ENCODE data around the gene ZKSCAN8. TPM values are rescaled to one million over a fixed set of nuclear protein-coding genes. Genes with fewer than 3 reads are reported as not detected.
A peak's percentile ranks its signal among the peaks of the same experiment; 100 is the strongest.

Gene ZKSCAN8
- total RNA-seq, 2 experiments from 2014 or later, result 16.6 to 22.3 TPM

GRCh38 chr6:28135393-28135792, 6.3 kb upstream of the ZKSCAN8 start:
- TF ChIP-seq EZH2phosphoT487 (IDR thresholded peaks at IDR 0.05; ENCODE audit: borderline replicate concordance, low read depth, low read length) (no peak), CTCF (conservative IDR thresholded peaks at IDR 0.05; ENCODE audit: low read length) (no peak)
- H3K36me3 ChIP-seq (ENCODE audit: insufficient read depth, low read length), result peaks cover 36% of the 10 kb centered on the region
- peak overlapping the region; percentile 75 for H3K4me2 ChIP-seq (ENCODE audit: low read length)
- CTCF ChIA-PET (ENCODE audit: unreplicated experiment), result no interaction called here
- peaks cover 62% of the 10 kb centered on the region for H3K79me2 ChIP-seq (ENCODE audit: insufficient read depth, low read depth, low read length)
- no peaks in the 10 kb centered on the region for H3K9me2 ChIP-seq (ENCODE audit: insufficient read depth, low read length)
- peaks cover 4% of the 10 kb centered on the region; the same call in 1 of the 2 replicates for H4K20me1 ChIP-seq (ENCODE audit: insufficient read depth, low read length)
- H3K4me3 ChIP-seq (ENCODE audit: low read depth, low read length, poor library complexity, severe bottlenecking), result peak overlapping the region; percentile 94
- POLR2A ChIA-PET, result interaction anchor here (1.4 to 8.6 kb wide), 2 partner anchors 11 to 30 kb away, joined by 3 to 64 read pairs; partner anchors contain the start of gene ZSCAN16
- H2AFZ ChIP-seq (ENCODE audit: low read length), result no peak overlapping the region
- DNase-seq (ENCODE audit: low spot score), result peak; percentile 44
- intact Hi-C loops (cut with micrococcal nuclease; ENCODE audit: unreplicated experiment), result no loop called here
- H3K4me1 ChIP-seq (ENCODE audit: insufficient read depth, low read length, poor library complexity, severe bottlenecking), result peaks cover 48% of the 10 kb centered on the region
- BruUV-seq (replicated peaks), result no TSS peak
- peak overlapping the region; percentile 91 for H3K27ac ChIP-seq (ENCODE audit: low read depth, low read length, poor library complexity, severe bottlenecking)
- no peaks in the 10 kb centered on the region for H3K9me3 ChIP-seq (ENCODE audit: low read length)

GRCh38 chr6:28136585-28137504, 4.8 kb upstream of the ZKSCAN8 start:
- Histone ChIP-seq H3K9me3 (ENCODE audit: low read length) (no peaks in the 10 kb centered on the region), H4K20me1 (ENCODE audit: insufficient read depth, low read length) (peaks cover 4% of the 10 kb centered on the region; the same call in 1 of the 2 replicates), H3K4me3 (ENCODE audit: low read depth, low read length, poor library complexity, severe bottlenecking) (peak overlapping the region; percentile 94), H2AFZ (ENCODE audit: low read length) (peak overlapping the region; percentile 96), H3K36me3 (ENCODE audit: insufficient read depth, low read length) (peaks cover 24% of the 10 kb centered on the region; the same call in 1 of the 2 replicates), H3K9me2 (ENCODE audit: insufficient read depth, low read length) (no peaks in the 10 kb centered on the region), H3K79me2 (ENCODE audit: insufficient read depth, low read depth, low read length) (peaks cover 48% of the 10 kb centered on the region), H3K27ac (ENCODE audit: low read depth, low read length, poor library complexity, severe bottlenecking) (peak overlapping the region; percentile 91), H3K4me2 (ENCODE audit: low read length) (peak overlapping the region; percentile 75), H3K4me1 (ENCODE audit: insufficient read depth, low read length, poor library complexity, severe bottlenecking) (peaks cover 60% of the 10 kb centered on the region)
- DNase-seq (ENCODE audit: low spot score), result peak; percentile 94
- ChIA-PET POLR2A (interaction anchor here (0.6 to 8.6 kb wide), 9 partner anchors 12 to 1616 kb away, joined by 3 to 64 read pairs (median 3); partner anchors contain the start of genes ZKSCAN4, ZSCAN16 and ZSCAN26), CTCF (ENCODE audit: unreplicated experiment) (no interaction called here)
- TF ChIP-seq EZH2phosphoT487 (IDR thresholded peaks at IDR 0.05; ENCODE audit: borderline replicate concordance, low read depth, low read length) (no peak), CTCF (conservative IDR thresholded peaks at IDR 0.05; ENCODE audit: low read length) (no peak)
- intact Hi-C loops (cut with micrococcal nuclease; ENCODE audit: unreplicated experiment), result loop anchor here (1.0 to 2.0 kb wide), 4 partner anchors 13 to 115 kb away; partner anchors contain the start of genes ZKSCAN4, ZNF165 and ZSCAN16
- BruUV-seq (replicated peaks), result no TSS peak

Data from OCI-LY7 (cell line).